HFFc6 (cell line): ENCODE data around the gene MARK3. TPM values are rescaled to one million over a fixed set of nuclear protein-coding genes. Genes with fewer than 3 reads are reported as not detected.

ENCODE experiments used
- DNase-seq: peaks from one replicate; pipeline ENCODE4 v3.0.0-alpha.2; 2018
- H3K27ac Mint-ChIP-seq: 2 replicates; pipeline ENCODE4 v1.8.0; 2020; ENCODE audit warnings: mild to moderate bottlenecking, mixed read lengths
- H3K27me3 Mint-ChIP-seq: 2 replicates; pipeline ENCODE4 v1.8.0; 2021; ENCODE audit warnings: mild to moderate bottlenecking, moderate library complexity, mixed read lengths; ENCODE audit not compliant: insufficient read depth
- H3K36me3 Mint-ChIP-seq: 2 replicates; pipeline ENCODE4 v1.8.0; 2021; ENCODE audit warnings: low read depth, mixed read lengths
- H3K4me1 Mint-ChIP-seq: 2 replicates; pipeline ENCODE4 v1.8.0; 2020; ENCODE audit warnings: low read depth, mixed read lengths
- H3K4me3 Mint-ChIP-seq: 2 replicates; pipeline ENCODE4 v1.8.0; 2020; ENCODE audit warnings: mild to moderate bottlenecking, moderate library complexity, mixed read lengths
- H3K9me3 Mint-ChIP-seq: 2 replicates; pipeline ENCODE4 v1.8.0; 2020; ENCODE audit warnings: mild to moderate bottlenecking, mixed read lengths
- total RNA-seq, 6 experiments: library from RNA; stranded (reverse); fragmentation: NEBNext Ultra II Directional; extraction: Animal tissue kit (Norgen Biotek cat#: 25700); gene quantifications; 2 replicates in 1 of 6; 3 replicates in 5 of 6; pipeline ENCODE4 v1.2.3, GENCODE V29; 2021
- TF ChIP-seq, protein P1 (sequence below): fragments of 200-600 bp; sonication (generic); IDR thresholded peaks from 2 replicates; pipeline ENCODE4 v1.5.0; 2021; ENCODE audit warnings: antibody characterized with exemption, mild to moderate bottlenecking

Gene MARK3
- total RNA-seq, 6 experiments from 2014 or later, result 57.4 to 71.8 (median 65.7) TPM

GRCh38 chr14:103541709-103542604 is 156.7 kb downstream of the MARK3 start:
- TF ChIP-seq, protein P1, sequence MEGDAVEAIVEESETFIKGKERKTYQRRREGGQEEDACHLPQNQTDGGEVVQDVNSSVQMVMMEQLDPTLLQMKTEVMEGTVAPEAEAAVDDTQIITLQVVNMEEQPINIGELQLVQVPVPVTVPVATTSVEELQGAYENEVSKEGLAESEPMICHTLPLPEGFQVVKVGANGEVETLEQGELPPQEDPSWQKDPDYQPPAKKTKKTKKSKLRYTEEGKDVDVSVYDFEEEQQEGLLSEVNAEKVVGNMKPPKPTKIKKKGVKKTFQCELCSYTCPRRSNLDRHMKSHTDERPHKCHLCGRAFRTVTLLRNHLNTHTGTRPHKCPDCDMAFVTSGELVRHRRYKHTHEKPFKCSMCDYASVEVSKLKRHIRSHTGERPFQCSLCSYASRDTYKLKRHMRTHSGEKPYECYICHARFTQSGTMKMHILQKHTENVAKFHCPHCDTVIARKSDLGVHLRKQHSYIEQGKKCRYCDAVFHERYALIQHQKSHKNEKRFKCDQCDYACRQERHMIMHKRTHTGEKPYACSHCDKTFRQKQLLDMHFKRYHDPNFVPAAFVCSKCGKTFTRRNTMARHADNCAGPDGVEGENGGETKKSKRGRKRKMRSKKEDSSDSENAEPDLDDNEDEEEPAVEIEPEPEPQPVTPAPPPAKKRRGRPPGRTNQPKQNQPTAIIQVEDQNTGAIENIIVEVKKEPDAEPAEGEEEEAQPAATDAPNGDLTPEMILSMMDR, result peak; percentile 18; the same call in 1 of the 2 replicates
- Mint-ChIP-seq H3K4me3 (no peak overlapping the region), H3K4me1 (peaks cover 18% of the 10 kb centered on the region), H3K27me3 (peaks cover 5% of the 10 kb centered on the region), H3K27ac (peak overlapping the region; percentile 98), H3K9me3 (no peaks in the 10 kb centered on the region), H3K36me3 (no peaks in the 10 kb centered on the region)
- no peak for DNase-seq

DNA sequence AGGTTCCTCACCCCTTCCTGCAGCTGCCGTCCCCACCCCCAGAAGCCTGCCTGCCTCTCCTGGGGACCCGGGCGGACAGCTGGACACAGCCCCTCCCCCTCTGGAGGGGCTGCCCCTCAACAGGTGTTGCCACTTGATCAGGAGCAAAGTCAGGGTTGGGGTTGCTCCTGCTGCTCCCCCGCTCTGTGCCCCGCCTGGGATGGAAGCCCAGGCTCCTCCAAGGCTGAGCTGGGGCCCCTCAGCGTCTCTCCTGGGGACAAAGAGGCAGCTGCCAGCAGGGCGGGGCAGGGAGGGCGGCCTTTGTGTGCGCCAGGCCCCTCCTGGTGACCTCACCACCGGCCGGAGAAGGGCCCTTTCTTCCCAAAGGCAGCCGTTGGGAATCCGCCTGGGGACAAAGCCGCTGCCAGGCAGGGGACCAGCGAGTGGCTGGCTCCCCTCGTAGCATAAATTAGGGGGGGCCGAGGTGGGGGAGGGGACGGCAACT is 157.4 kb downstream of the MARK3 start:
- Mint-ChIP-seq H3K4me1 (peaks cover 15% of the 10 kb centered on the region), H3K4me3 (no peak overlapping the region), H3K9me3 (no peaks in the 10 kb centered on the region), H3K36me3 (no peaks in the 10 kb centered on the region), H3K27ac (no peak overlapping the region), H3K27me3 (peaks cover 4% of the 10 kb centered on the region)
- no peak for DNase-seq
- TF ChIP-seq, protein P1, result no peak

DNA sequence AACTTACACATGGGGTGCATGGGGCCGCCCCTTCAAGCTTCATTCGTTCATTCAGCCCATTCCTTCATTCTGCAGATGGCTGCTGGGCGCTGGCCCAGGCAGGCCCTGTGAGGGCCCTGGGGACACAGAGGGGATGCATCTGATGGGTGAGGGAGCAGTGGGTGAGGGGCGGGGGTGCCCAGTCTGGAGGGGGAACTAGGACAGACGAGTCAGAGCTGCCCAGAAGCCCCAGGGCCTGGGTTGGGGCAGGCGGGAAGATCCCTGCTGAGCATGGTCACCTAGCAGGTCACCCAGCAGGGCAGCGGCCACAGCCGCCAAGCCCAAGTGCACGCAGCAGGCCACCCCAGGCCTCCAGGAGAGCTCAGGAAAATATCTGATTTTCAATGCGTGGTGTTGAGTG is 157.9 kb downstream of the MARK3 start:
- no peak for DNase-seq
- Mint-ChIP-seq H3K9me3 (no peaks in the 10 kb centered on the region), H3K4me3 (no peak overlapping the region), H3K27ac (no peak overlapping the region), H3K36me3 (no peaks in the 10 kb centered on the region), H3K27me3 (peaks cover 4% of the 10 kb centered on the region), H3K4me1 (peaks cover 15% of the 10 kb centered on the region)
- TF ChIP-seq, protein P1, result no peak

GRCh38 chr14:103543721-103544387 is 158.6 kb downstream of the MARK3 start:
- Mint-ChIP-seq H3K27me3 (peaks cover 4% of the 10 kb centered on the region), H3K4me3 (no peak overlapping the region), H3K9me3 (no peaks in the 10 kb centered on the region), H3K27ac (no peak overlapping the region), H3K36me3 (no peaks in the 10 kb centered on the region), H3K4me1 (peaks cover 15% of the 10 kb centered on the region)
- DNase-seq, result no peak
- TF ChIP-seq, protein P1, result no peak

- Mint-ChIP-seq H3K9me3 (no peaks in the 10 kb centered on the region), H3K36me3 (no peaks in the 10 kb centered on the region), H3K27ac (no peak overlapping the region), H3K4me3 (no peak overlapping the region), H3K4me1 (peaks cover 11% of the 10 kb centered on the region), H3K27me3 (0 out of 2 replicates have a peak, but pooled peaks cover 2% of the 10 kb centered on the region)
- DNase-seq, result no peak
- TF ChIP-seq, protein P1, result peak; percentile 17; the same call in 1 of the 2 replicates
Observed at GRCh38 chr14:103544388-103545218, 159.4 kb downstream of the MARK3 start.
